AG04449 (cell line): ENCODE measurements around the gene SPON2.

Source experiments
- CTCF ChIA-PET: fragments of 350-600 bp; formaldehyde crosslinking; extraction: SDS; loops from one replicate; lab custom pipeline; 2021; ENCODE audit warnings: antibody characterized with exemption; lab: Yijun Ruan, JAX
- POLR2A ChIA-PET: fragments of 400-600, 350-600 bp; formaldehyde crosslinking; extraction: SDS; loops from one replicate; lab custom pipeline; 2020; ENCODE audit warnings: antibody characterized with exemption, inconsistent platforms; lab: Yijun Ruan, JAX
- DNase-seq: peaks from one replicate; pipeline ENCODE4 v3.0.0-alpha.2; 2010; ENCODE audit warnings: low read depth, low spot score
- H3K4me3 ChIP-seq: 2 replicates; pipeline ENCODE4 v1.5.1; 2011; ENCODE audit warnings: low read depth, mild to moderate bottlenecking, control low read depth, low read length
- TF ChIP-seq, protein P1 (sequence below): IDR thresholded peaks from one replicate; pipeline ENCODE4 v1.5.1; 2011; ENCODE audit warnings: mild to moderate bottlenecking, moderate library complexity, low read length, control low read depth, inconsistent platforms; ENCODE audit not compliant: insufficient read depth; ENCODE audit errors: missing control alignments

Gene SPON2

DNA sequence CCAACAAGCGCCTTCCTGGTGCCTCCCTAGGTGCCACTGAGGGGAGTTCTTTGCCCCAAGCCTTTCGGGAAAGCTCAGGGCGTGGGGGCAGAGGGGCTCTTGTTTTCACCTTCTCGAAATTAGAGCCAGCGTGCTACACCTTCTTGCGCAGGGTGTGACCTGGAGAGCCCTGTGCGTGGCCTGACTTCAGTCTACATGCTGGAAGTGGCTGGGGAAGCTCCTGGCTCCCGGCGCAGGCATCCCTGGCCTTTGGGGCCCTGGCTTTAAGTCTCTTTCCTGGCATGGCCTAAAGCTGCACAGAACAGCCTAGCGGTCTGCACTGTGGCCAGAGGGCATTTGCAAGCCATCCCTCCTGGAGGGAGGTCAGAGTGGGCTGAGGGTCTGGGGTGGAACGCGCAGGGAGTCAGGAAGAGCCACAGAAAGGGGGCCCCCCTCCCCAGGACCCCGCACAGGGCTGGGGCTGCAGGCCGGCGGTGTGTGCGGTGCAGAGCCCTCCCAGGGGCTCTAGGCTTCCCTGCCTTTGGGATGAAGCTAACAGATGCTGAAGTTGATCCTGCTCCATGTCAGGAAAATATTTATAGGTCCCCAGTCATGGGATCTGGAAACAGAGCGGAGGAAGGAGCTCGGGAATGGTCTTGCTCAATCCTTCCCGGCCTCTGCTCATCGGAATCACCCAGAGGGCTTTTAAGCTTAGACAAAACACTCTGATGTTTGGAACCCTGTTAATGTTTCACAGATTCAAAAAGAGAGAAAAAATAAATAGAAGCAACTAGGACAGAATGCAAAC is 781 bp upstream of the SPON2 start:
- POLR2A ChIA-PET = no interaction called here
- no peak for DNase-seq
- CTCF ChIA-PET = interaction anchor here (1.3 to 2.3 kb wide), 2 partner anchors 11 to 24 kb away, joined by 3 to 7 read pairs; no protein-coding TSS in a partner anchor
- TF ChIP-seq, protein P1, sequence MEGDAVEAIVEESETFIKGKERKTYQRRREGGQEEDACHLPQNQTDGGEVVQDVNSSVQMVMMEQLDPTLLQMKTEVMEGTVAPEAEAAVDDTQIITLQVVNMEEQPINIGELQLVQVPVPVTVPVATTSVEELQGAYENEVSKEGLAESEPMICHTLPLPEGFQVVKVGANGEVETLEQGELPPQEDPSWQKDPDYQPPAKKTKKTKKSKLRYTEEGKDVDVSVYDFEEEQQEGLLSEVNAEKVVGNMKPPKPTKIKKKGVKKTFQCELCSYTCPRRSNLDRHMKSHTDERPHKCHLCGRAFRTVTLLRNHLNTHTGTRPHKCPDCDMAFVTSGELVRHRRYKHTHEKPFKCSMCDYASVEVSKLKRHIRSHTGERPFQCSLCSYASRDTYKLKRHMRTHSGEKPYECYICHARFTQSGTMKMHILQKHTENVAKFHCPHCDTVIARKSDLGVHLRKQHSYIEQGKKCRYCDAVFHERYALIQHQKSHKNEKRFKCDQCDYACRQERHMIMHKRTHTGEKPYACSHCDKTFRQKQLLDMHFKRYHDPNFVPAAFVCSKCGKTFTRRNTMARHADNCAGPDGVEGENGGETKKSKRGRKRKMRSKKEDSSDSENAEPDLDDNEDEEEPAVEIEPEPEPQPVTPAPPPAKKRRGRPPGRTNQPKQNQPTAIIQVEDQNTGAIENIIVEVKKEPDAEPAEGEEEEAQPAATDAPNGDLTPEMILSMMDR = no peak
- H3K4me3 ChIP-seq = no peak overlapping the region

DNA sequence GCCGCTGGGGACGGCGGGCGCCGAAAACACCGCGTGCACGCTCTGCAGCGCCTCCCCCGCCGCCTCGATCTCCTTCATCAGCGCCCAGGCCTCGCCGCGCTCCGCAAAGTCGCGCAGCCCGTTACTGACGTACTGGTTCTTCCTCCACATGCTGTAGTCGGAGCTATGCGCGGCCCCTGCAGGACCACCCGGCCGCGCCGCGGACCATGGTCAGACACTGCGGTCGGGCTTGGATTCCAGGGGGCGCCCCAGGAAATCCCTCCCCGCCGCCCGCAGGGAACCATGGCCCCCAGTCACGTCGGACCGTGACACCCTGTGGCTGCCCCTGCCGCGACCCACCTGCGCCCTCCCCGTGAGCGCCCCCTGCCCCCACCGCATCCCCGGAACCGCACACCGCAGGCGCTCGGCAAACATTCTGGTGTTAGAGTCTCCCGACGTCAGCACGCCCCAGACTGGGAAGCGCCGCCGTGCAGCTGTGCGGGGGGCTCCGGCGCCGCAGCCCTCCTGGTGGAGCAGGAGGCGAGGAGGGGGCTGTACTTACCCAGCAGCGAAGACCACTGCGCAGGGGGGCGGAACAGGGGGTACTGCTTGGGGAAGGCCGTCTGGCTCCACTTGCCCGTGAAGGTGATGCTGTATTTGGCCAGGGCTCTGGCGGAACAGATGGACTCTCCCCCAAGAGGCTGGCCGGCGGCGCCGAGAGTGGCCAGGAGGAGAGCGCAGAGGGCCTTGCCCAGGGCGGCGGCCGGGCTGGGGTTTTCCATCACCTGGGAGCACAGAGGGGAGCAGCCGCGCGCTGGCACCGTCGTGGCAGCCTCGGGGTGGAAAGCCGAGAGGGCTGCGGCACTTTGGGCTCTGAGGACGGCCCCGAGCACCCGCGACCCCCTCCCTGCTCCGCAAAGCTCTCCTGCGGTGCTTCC is 814 bp downstream of the SPON2 start:
- ChIA-PET CTCF (interaction anchor here (0.6 to 1.5 kb wide), 2 partner anchors 8 to 20 kb away, joined by 3 to 4 read pairs; no protein-coding TSS in a partner anchor), POLR2A (no interaction called here)
- peak overlapping the region; percentile 37 for H3K4me3 ChIP-seq
- DNase-seq = no peak
- TF ChIP-seq, protein P1 = no peak

DNA sequence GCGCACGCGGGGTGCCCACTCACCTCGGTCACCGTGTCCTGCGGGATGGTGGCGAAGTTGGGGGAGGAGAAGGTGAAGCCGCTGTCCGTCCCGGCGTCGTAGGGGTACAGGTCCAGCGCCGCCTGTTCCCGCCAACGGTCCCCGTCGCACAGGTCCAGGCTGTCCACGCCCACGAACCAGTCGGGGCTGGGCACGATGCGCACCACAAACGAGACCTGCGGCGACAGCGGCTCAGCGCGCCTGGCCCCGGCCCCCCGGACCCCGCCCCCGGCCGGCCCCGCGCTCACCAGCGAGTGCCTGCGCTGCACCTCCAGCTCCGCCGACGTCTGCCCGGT is 1.4 kb downstream of the SPON2 start:
- POLR2A ChIA-PET = no interaction called here
- CTCF ChIA-PET = interaction anchor here (1.5 kb wide), 1 partner anchor 21 kb away, joined by 4 read pairs; no protein-coding TSS in a partner anchor
- no peak overlapping the region for H3K4me3 ChIP-seq
- TF ChIP-seq, protein P1 = no peak
- DNase-seq = no peak

DNA sequence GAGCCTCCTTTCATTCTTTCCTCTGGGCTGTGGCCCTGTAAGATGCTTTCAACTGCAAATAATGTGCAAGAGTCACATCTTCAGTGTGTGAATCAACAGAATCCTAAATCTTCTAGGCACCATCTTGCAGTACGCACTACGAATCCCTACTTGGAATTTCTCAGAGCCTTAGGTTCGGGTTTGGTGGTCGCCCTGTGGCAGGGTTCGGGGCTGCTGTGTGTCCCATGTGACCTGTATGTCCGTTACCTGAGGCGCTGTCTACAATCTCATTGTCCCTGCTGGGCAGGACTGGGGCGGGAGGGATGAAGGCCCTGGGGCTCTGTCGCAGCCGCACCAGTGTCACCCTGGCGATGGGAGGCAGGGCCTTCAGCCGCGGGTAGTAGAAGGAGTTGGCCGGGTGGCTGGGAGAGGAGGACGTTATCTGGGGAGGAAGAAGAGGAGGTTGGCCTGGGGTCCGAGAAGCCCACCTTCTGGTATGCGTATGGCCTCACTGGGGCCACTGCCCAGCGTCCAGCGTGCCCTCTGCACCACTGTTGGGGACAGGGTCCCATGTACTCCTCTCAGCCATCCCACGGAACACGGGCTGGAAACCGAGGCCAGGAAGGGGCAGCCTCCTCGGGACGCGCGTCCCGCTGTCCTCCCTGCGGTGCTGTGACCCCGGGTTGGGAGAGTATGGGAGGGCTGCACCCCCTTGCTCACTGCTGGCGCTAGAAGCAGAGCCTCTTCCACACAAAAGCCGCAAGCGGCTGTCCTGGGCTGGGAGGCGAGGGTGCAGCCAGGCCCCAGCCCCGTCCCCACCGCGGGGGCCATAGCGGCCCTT is 2.0 kb downstream of the SPON2 start:
- CTCF ChIA-PET = interaction anchor here (1.5 to 4.9 kb wide), 2 partner anchors 22 to 96 kb away, joined by 4 to 64 read pairs; no protein-coding TSS in a partner anchor
- POLR2A ChIA-PET = no interaction called here
- no peak overlapping the region for H3K4me3 ChIP-seq
- TF ChIP-seq, protein P1 = no peak
- no peak for DNase-seq

DNA sequence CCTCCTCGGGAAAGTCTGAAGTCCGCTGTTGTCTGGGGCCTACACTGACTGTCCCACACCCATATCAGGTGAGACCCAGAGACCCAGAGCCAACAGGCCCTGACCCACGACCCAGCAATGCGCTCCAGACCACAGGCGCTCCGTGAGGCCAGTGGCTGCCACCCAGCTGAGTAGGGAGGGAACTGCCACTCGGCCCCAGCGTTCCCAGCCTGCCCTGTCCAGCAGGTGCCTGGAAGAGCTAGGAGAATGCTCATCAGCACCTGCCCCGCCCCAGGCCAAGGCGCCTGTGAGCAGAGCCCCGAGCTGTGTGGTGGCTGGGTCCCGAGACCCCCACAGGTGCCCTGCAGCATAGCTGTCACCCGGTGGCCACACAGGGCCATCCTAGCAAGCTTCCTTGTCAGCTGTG is 2.7 kb downstream of the SPON2 start:
- no peak overlapping the region for H3K4me3 ChIP-seq
- DNase-seq = no peak
- ChIA-PET POLR2A (no interaction called here), CTCF (interaction anchor here (4.2 to 4.9 kb wide), 2 partner anchors 10 to 97 kb away, joined by 29 to 64 read pairs; no protein-coding TSS in a partner anchor)
- TF ChIP-seq, protein P1 = no peak
